Esophagus muscularis mucosa (tissue), 4 donors: ENCODE measurements around the gene TRPC4AP. TPM values are rescaled to one million over a fixed set of nuclear protein-coding genes. Genes with fewer than 3 reads are reported as not detected.

Experiments
- DNase-seq: peaks from one replicate; pipeline ENCODE4 v3.0.0-alpha.2; 2017; ENCODE audit errors: extremely low spot score
- H3K27ac ChIP-seq, 4 donors: fragments of 200-600 bp; sonication (generic); replicated peaks in 1 of 4; 1 replicate in 3 of 4; 2 replicates in 1 of 4; pipeline ENCODE4 v1.5.1; 2016 to 2019; ENCODE audit warnings: mild to moderate bottlenecking in 1 of 4
- H3K27me3 ChIP-seq, 4 donors: fragments of 200-600 bp; sonication (generic); one replicate each; pipeline versions ENCODE4 v1.5.1 to v1.6.0; 2016 to 2019
- H3K36me3 ChIP-seq, 4 donors: fragments of 200-600 bp; sonication (generic); one replicate each; pipeline ENCODE4 v1.5.1; 2016 to 2019
- H3K4me1 ChIP-seq, 4 donors: fragments of 200-600 bp; sonication (generic); one replicate each; pipeline ENCODE4 v1.5.1; 2016 to 2019
- H3K4me3 ChIP-seq, 4 donors: fragments of 200-600 bp; sonication (generic); 1 replicate in 2 of 4; 2 replicates in 2 of 4; pipeline ENCODE4 v1.5.1; 2016 to 2019; ENCODE audit warnings: mild to moderate bottlenecking in 4 of 4, moderate library complexity in 1 of 4
- H3K9me3 ChIP-seq, 4 donors: fragments of 200-600 bp; sonication (generic); 1 replicate in 3 of 4; 2 replicates in 1 of 4; pipeline ENCODE4 v1.5.1; 2016 to 2019
- EP300 ChIP-seq: sonication (generic); formaldehyde crosslinking; IDR thresholded peaks from one replicate; pipeline ENCODE4 v1.6.1; 2017; ENCODE audit warnings: antibody characterized with exemption
- POLR2A ChIP-seq: fragments of 450-650 bp; IDR thresholded peaks from one replicate; pipeline ENCODE4 v1.6.1; 2017; ENCODE audit warnings: antibody characterized with exemption, moderate library complexity, mild to moderate bottlenecking, low read depth
- POLR2AphosphoS5 ChIP-seq, 2 donors: sonication (generic); formaldehyde crosslinking; IDR thresholded peaks; one replicate each; pipeline ENCODE4 v1.6.1; 2017; ENCODE audit warnings: antibody characterized with exemption in 2 of 2
- WGBS: methylation state at CpG from one replicate; pipeline ENCODE4 v1.1.5; 2018; 5-methylcytosine and 5-hydroxymethylcytosine counted together
- intact Hi-C: fragments of 100-400 bp; cut with DNase I; formaldehyde crosslinking; loops from one replicate; pipeline ENCODE4 v1.15.1; 2023
- total RNA-seq, 4 donors: library from RNA; depleted of rRNA; stranded (reverse); fragments of >200 nt; gene quantifications; one replicate each; pipeline versions ENCODE4 v1.1.0 to v1.2.1, GENCODE V29; 2016
- TF ChIP-seq, protein P1 (sequence below), 3 experiments: fragments of 200-600 bp in 2 of 3; fragments of 450-650 bp in 1 of 3; sonication (generic) in 2 of 3; IDR thresholded peaks; one replicate each; pipeline ENCODE4 v1.5.1; 2017 to 2019; ENCODE audit warnings: antibody characterized with exemption in 3 of 3, mild to moderate bottlenecking in 2 of 3, moderate library complexity in 1 of 3

Gene TRPC4AP
- total RNA-seq, 4 donors from 2014 or later: 44.1 to 58.2 (median 52.1) TPM

DNA sequence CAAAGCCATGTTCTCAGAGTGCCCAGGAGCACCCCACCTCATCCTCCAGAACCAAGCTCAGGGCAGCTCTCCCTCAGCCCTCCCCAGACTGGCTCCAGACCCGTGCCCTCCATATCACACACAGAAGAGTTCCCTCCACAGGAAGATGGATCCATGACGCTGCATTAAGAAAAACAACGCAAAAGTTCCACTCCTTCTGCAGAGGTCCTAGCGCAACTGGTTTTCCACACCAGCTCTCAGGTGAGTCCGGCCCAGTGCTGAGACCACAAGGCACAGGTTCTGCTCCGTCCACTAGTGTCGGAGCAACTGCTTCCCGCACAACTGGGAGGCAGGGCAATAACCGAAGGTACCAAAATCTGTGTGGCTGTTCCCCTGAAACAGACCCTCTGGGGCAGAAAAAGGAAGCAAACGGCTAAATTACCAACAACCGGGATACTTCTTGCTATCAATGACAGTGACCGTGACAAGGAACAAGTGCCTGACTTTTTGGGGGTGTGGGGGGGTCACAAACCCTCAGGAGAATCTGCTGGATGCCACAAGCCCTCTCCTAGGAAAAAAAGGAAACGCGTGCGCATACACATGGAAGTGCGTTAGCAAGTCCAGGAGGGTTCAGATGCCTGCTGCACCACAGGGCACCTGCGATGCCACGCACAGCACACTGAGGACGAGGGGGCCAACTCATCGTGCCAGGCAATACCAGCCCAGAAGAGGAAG lies 87.7 kb downstream of the TRPC4AP start:
- H3K36me3 ChIP-seq: peaks cover 97 to 100% (median 100%) of the 10 kb centered on the region in 4 donors
- TF ChIP-seq EP300 (no peak), POLR2AphosphoS5 (IDR thresholded peaks at IDR 0.05) (no peak), POLR2A (no peak)
- TF ChIP-seq, protein P1, sequence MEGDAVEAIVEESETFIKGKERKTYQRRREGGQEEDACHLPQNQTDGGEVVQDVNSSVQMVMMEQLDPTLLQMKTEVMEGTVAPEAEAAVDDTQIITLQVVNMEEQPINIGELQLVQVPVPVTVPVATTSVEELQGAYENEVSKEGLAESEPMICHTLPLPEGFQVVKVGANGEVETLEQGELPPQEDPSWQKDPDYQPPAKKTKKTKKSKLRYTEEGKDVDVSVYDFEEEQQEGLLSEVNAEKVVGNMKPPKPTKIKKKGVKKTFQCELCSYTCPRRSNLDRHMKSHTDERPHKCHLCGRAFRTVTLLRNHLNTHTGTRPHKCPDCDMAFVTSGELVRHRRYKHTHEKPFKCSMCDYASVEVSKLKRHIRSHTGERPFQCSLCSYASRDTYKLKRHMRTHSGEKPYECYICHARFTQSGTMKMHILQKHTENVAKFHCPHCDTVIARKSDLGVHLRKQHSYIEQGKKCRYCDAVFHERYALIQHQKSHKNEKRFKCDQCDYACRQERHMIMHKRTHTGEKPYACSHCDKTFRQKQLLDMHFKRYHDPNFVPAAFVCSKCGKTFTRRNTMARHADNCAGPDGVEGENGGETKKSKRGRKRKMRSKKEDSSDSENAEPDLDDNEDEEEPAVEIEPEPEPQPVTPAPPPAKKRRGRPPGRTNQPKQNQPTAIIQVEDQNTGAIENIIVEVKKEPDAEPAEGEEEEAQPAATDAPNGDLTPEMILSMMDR (IDR thresholded peaks at IDR 0.05): no peak
- H3K27ac ChIP-seq: no peak overlapping the region
- WGBS: 91% methylated on average over 19 of the region's 20 CpGs
- H3K9me3 ChIP-seq: no peaks in the 10 kb centered on the region
- no peak for DNase-seq
- no peak overlapping the region for H3K4me3 ChIP-seq
- no peaks in the 10 kb centered on the region for H3K27me3 ChIP-seq
- H3K4me1 ChIP-seq: no peaks in the 10 kb centered on the region
- intact Hi-C loops: no loop called here

DNA sequence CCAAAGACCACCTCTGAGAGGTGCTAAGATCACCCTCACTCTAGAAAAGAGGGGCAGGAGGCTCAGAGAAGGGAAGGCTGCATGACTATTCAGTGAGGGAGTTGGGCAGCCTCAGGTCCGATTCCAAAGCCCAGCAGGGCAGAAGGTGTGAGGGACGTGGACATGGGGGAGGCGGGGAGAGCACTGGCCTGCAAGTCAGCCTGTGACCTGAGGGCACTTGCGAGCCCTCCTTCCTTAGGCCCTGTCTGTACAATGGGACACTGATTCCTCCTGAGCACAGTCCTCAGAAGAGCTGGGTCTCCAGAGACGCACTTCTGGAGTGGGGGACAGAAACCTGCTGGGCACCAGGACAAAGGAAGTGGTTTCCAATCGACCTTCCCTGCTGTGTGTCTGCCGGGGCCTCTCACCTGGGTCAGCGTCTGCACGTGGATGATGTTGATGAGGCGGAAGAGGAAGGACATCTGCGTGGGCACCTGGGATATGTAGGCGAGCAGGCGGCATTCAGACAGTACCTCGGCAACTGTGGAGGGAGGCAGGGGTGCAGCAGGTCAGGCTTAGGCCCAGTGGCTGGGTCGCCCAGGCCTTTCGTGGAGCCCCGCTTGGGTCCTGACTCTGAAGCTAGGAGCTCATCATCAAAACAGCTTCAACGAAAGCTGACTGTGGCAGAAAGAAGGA lies 88.4 kb downstream of the TRPC4AP start:
- no peaks in the 10 kb centered on the region for H3K9me3 ChIP-seq
- peaks cover 92 to 100% (median 100%) of the 10 kb centered on the region in 4 donors for H3K36me3 ChIP-seq
- TF ChIP-seq, protein P1 (IDR thresholded peaks at IDR 0.05): no peak
- TF ChIP-seq POLR2AphosphoS5 (IDR thresholded peaks at IDR 0.05) (no peak), EP300 (no peak), POLR2A (no peak)
- no peak overlapping the region for H3K27ac ChIP-seq
- no peak for DNase-seq
- intact Hi-C loops: no loop called here
- no peaks in the 10 kb centered on the region for H3K27me3 ChIP-seq
- H3K4me3 ChIP-seq: no peak overlapping the region
- H3K4me1 ChIP-seq: no peaks in the 10 kb centered on the region
- WGBS: 88% methylated on average over 14 of the region's 18 CpGs

DNA sequence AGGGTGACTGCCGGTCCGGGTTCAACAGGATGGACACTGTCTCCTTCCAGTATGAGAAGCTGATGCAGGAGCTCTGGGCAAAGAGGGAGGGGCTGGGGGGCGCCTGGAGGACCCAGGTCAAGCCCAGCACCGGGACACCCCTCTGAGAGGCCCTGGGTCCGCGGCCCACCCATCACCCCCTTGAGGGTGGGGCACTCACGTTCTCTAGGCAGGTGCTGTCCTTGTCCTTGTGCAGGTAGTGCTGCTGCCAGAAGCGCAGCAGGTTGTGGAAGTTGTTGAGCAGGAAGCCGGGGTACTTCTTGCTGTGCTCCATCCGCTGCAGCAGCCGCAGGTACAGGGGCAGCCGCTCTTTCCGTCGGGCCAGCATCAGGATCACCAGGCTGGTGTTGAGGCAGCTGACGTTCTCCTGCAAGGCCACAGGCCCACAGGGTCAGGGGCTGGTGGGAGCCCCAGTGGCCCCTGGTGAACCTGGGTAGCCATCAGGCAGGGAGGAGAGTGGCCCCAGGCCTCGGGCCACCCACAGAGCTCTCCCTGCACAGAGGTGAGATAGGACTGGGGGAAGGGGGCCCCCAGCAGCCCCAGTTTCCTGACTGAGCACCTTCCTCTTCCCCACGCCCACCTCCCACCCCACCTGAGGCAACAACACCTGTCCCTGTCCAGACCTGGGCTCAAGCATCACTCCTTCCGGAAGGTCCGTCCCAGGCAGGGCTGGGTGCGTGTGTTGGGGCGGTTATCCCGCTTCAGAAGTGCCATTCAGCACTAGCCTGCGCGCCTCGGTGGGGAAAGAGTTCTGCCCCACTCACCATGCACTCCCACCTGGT lies 89.2 kb downstream of the TRPC4AP start:
- no peak overlapping the region for H3K4me3 ChIP-seq
- TF ChIP-seq POLR2A: no peak
- TF ChIP-seq, protein P1 (IDR thresholded peaks at IDR 0.05): no peak
- no peak for TF ChIP-seq POLR2AphosphoS5 (IDR thresholded peaks at IDR 0.05)
- TF ChIP-seq EP300: no peak
- DNase-seq: no peak
- H3K27ac ChIP-seq: no peak overlapping the region
- intact Hi-C loops: no loop called here
- WGBS: 91% methylated on average over 17 of the region's 25 CpGs
- H3K36me3 ChIP-seq: peaks cover 92 to 100% (median 100%) of the 10 kb centered on the region in 4 donors
- no peaks in the 10 kb centered on the region for H3K9me3 ChIP-seq
- H3K4me1 ChIP-seq: no peaks in the 10 kb centered on the region
- H3K27me3 ChIP-seq: no peaks in the 10 kb centered on the region

DNA sequence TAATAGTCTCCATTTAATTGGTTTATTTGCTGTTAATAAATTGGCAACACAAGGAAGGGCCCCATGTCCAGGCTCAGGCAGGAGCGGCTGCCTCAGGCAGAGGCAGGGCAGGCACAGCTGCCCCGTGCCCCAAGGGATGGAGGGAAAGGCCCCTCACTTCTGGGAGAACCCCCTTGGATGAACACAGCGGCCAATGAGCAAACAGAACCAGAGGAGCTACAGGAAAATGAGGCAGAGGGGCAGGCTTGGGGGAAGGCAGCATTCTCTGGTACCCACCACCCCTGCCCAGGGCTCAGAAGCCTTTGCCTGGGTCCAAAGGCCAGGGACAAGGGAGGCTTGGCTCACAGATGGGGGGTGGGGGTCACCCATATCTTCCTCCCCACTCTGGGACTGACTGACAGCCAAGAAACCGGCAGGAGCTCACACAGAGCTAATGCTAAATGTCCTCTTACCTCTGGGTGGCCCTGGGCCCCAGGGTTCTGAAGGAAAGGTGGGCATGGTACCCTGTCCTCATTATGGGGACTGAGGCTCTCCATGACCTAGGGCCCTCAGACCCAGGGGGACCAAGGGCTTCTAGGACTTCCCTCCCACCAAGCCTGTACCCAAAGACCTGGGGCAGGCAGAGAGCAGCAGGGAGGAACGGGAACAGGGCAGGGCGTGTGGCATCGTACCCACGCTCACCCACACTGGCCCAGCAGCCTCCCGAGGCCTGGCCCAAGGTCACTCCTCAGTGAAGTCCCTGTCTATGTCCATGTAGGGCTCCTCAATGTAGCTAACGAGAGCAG lies 90.0 kb downstream of the TRPC4AP start:
- no peak overlapping the region for H3K27ac ChIP-seq
- TF ChIP-seq POLR2AphosphoS5 (IDR thresholded peaks at IDR 0.05): no peak
- peaks cover 86 to 100% (median 98%) of the 10 kb centered on the region in 4 donors for H3K36me3 ChIP-seq
- DNase-seq: no peak
- 93% methylated on average over 7 of the region's 10 CpGs for WGBS
- intact Hi-C loops: no loop called here
- H3K9me3 ChIP-seq: no peaks in the 10 kb centered on the region
- peaks cover 0 to 5% (median 3%) of the 10 kb centered on the region in 4 donors for H3K4me1 ChIP-seq
- no peak overlapping the region for H3K4me3 ChIP-seq
- H3K27me3 ChIP-seq: no peaks in the 10 kb centered on the region
